Cardiac muscle cell (in vitro differentiated cells and primary cell): Measurements from ENCODE around the gene BST1. TPM values are rescaled to one million over a fixed set of nuclear protein-coding genes. Genes with fewer than 3 reads are reported as not detected.

ENCODE experiments used
- DNase-seq, 2 donors: peaks; one replicate each; pipeline versions ENCODE4 v3.0.0 to v3.0.0-alpha.2; 2010 to 2017; ENCODE audit warnings: low read depth in 1 of 2, low spot score in 1 of 2
- H3K27ac ChIP-seq: fragments of 200-600 bp; sonication (generic); 2 replicates; pipeline ENCODE4 v1.5.1; 2016
- H3K27me3 ChIP-seq: fragments of 200-600 bp; sonication (generic); 2 replicates; pipeline ENCODE4 v1.6.0; 2016; ENCODE audit warnings: control low read depth
- H3K36me3 ChIP-seq: fragments of 200-600 bp; sonication (generic); 2 replicates; pipeline ENCODE4 v1.5.1; 2016; ENCODE audit warnings: control low read depth
- H3K4me1 ChIP-seq: fragments of 200-600 bp; sonication (generic); 2 replicates; pipeline ENCODE4 v1.8.1; 2017; ENCODE audit warnings: low read depth, mild to moderate bottlenecking, mixed run types
- H3K4me3 ChIP-seq: fragments of 200-600 bp; sonication (generic); 2 replicates; pipeline ENCODE4 v1.5.1; 2016; ENCODE audit warnings: mild to moderate bottlenecking
- H3K9me3 ChIP-seq: fragments of 200-600 bp; sonication (generic); 2 replicates; pipeline ENCODE4 v1.5.1; 2017; ENCODE audit warnings: low read depth, mild to moderate bottlenecking, control low read depth
- CTCF ChIP-seq: IDR thresholded peaks from 2 replicates; pipeline ENCODE4 v1.5.1; 2012; ENCODE audit warnings: low read depth, mild to moderate bottlenecking, low read length
- polyA plus RNA-seq: library from polyadenylated mRNA; unstranded; fragments of >200 nt; fragmentation: Nextera tagmentation; extraction: Ambion mirVana; gene quantifications from 2 replicates; pipeline ENCODE4 v1.2.1, GENCODE V29; 2016
- total RNA-seq: library from RNA; depleted of rRNA; stranded (reverse); fragments of >200 nt; gene quantifications from 2 replicates; pipeline ENCODE4 v1.2.3, GENCODE V29; 2016

The BST1 gene
- total RNA-seq (0.09 and 0.60 TPM in 2 replicates), polyA plus RNA-seq (0.24 and 0.35 TPM in 2 replicates)

GRCh38 chr4:15702941-15703403 lies at the start of gene BST1:
BST1 (plus strand) TSS chr4:15703065; CDS start chr4:15703145, 80 bp downstream.
- peak in 1 of 2 donors; percentile 77 for DNase-seq
- no peaks in the 10 kb centered on the region for H3K36me3 ChIP-seq
- no peak for TF ChIP-seq CTCF
- peaks cover 17% of the 10 kb centered on the region for H3K4me1 ChIP-seq
- H3K27me3 ChIP-seq = peaks cover 5% of the 10 kb centered on the region
- peak within 1 kb of the TSS; percentile 15 for H3K4me3 ChIP-seq
- H3K27ac ChIP-seq = no peak within 1 kb of the TSS
- no peaks in the 10 kb centered on the region for H3K9me3 ChIP-seq

GRCh38 chr4:15653420-15653819 lies 49.4 kb upstream of the BST1 start:
- Histone ChIP-seq H3K4me1 (peaks cover 35% of the 10 kb centered on the region), H3K4me3 (peak overlapping the region; percentile 91), H3K27ac (peak overlapping the region; percentile 98), H3K9me3 (no peaks in the 10 kb centered on the region), H3K36me3 (no peaks in the 10 kb centered on the region), H3K27me3 (no peaks in the 10 kb centered on the region)
- no peak for DNase-seq
- TF ChIP-seq CTCF = no peak

GRCh38 chr4:15653864-15654592 lies 48.8 kb upstream of the BST1 start:
- DNase-seq = peak; percentile 42 to 83

GRCh38 chr4:15654593-15655222 lies 48.2 kb upstream of the BST1 start:
- H3K9me3 ChIP-seq = no peaks in the 10 kb centered on the region
- peak overlapping the region; percentile 98 for H3K27ac ChIP-seq
- TF ChIP-seq CTCF = no peak
- peak overlapping the region; percentile 91 for H3K4me3 ChIP-seq
- peaks cover 32% of the 10 kb centered on the region for H3K4me1 ChIP-seq
- no peaks in the 10 kb centered on the region for H3K36me3 ChIP-seq
- DNase-seq = peak; percentile 40 to 68
- H3K27me3 ChIP-seq = no peaks in the 10 kb centered on the region

More at GRCh38 chr4:15653864-15654592, 48.8 kb upstream of the BST1 start:
- H3K27me3 ChIP-seq = no peaks in the 10 kb centered on the region
- no peaks in the 10 kb centered on the region for H3K9me3 ChIP-seq
- no peaks in the 10 kb centered on the region for H3K36me3 ChIP-seq
- TF ChIP-seq CTCF = no peak
- H3K4me1 ChIP-seq = peaks cover 35% of the 10 kb centered on the region
- peak overlapping the region; percentile 91 for H3K4me3 ChIP-seq
- H3K27ac ChIP-seq = peak overlapping the region; percentile 98

GRCh38 chr4:15655223-15656037 lies 47.4 kb upstream of the BST1 start, which contains the start of gene FBXL5:
FBXL5 (minus strand) TSS chr4:15655357; CDS start chr4:15655287, 70 bp downstream.
- peak within 1 kb of the TSS; percentile 91 for H3K4me3 ChIP-seq
- no peak for TF ChIP-seq CTCF

More at GRCh38 chr4:15655223-15656037, 47.4 kb upstream of the BST1 start, which contains the start of gene FBXL5:
- H3K27ac ChIP-seq = peak within 1 kb of the TSS; percentile 98
- no peaks in the 10 kb centered on the region for H3K9me3 ChIP-seq
- peaks cover 32% of the 10 kb centered on the region for H3K4me1 ChIP-seq
- DNase-seq = peak; percentile 92
- H3K27me3 ChIP-seq = no peaks in the 10 kb centered on the region
- no peaks in the 10 kb centered on the region for H3K36me3 ChIP-seq
